ENCODE data around the gene VIL1. TPM values are rescaled to one million over a fixed set of nuclear protein-coding genes. Genes with fewer than 3 reads are reported as not detected.

The VIL1 gene
- total RNA-seq, 1 experiment from 2014 or later: not detected

DNA sequence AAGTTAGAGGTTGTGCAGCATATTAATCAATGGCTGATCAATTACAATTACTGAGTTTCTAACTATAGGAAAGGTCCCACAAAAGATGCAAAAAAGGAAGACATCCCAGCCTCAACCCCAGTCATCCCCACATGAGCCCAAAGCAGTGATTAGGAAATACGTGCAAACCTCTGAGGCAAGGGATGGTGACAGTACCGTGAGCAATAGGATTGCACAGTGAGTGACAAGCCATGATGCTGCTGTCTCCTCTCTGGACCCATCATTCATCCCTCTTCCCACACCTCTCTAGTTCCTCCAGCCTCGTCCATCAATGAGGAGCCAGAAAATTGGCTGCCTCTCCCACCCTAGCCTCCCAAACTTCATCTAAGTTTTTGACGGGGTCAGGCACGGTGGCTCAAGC is 40.9 kb upstream of the VIL1 start:
- intact Hi-C loops (cut with micrococcal nuclease; ENCODE audit: unreplicated experiment): no loop called here
- POLR2A ChIA-PET (ENCODE audit: unreplicated experiment): no interaction called here

DNA sequence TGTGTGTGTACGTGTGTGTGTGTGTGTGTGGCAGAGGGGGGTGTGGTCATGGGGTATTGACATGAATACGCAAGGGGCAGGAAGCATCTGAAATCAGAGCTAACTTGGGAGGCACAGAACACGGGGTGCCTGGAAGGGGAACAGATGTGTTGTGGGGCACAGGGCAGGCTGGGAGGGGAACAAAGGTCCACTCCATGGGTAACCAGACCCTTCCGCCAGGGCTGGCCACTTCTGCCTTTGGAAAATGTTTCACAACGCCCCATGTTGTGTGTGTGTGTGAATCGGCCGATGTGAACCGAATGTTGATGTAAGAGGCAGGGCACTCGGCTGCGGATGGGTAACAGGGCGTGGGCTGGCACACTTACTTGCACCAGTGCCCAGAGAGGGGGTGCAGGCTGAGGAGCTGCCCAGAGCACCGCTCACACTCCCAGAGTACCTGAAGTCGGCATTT is 37.0 kb upstream of the VIL1 start, which contains the start of gene SLC11A1:
TSS of gene SLC11A1 (plus strand) at position 358 of the 451 bp plus-strand sequence. CDS start 96 bp downstream, outside the sequence.
- H3K4me2 ChIP-seq: no peak within 1 kb of the TSS
- CTCF ChIA-PET: no interaction called here
- no TSS peak for BruUV-seq (replicated peaks)

More for the DNA sequence above, 40.9 kb upstream of the VIL1 start:
- no peak overlapping the region for H3K4me3 ChIP-seq
- CTCF ChIA-PET: interaction anchor here (0.5 to 1.6 kb wide), 2 partner anchors 105 to 180 kb away, joined by 3 to 4 read pairs; no protein-coding TSS in a partner anchor
- DNase-seq: no peak
- BruUV-seq (replicated peaks): no TSS peak
- TF ChIP-seq, protein P1, sequence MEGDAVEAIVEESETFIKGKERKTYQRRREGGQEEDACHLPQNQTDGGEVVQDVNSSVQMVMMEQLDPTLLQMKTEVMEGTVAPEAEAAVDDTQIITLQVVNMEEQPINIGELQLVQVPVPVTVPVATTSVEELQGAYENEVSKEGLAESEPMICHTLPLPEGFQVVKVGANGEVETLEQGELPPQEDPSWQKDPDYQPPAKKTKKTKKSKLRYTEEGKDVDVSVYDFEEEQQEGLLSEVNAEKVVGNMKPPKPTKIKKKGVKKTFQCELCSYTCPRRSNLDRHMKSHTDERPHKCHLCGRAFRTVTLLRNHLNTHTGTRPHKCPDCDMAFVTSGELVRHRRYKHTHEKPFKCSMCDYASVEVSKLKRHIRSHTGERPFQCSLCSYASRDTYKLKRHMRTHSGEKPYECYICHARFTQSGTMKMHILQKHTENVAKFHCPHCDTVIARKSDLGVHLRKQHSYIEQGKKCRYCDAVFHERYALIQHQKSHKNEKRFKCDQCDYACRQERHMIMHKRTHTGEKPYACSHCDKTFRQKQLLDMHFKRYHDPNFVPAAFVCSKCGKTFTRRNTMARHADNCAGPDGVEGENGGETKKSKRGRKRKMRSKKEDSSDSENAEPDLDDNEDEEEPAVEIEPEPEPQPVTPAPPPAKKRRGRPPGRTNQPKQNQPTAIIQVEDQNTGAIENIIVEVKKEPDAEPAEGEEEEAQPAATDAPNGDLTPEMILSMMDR (conservative IDR thresholded peaks at IDR 0.05): no peak
- no peak for TF ChIP-seq EZH2 (IDR thresholded peaks at IDR 0.05; ENCODE audit: low read depth)
- H3K4me2 ChIP-seq: no peak overlapping the region
- H3F3A ChIP-seq (ENCODE audit: insufficient read depth, low read depth): no peaks in the 10 kb centered on the region
- H3K27ac ChIP-seq: no peak overlapping the region
- no peaks in the 10 kb centered on the region for H4K20me1 ChIP-seq (ENCODE audit: insufficient read depth)
- H3K27me3 ChIP-seq (ENCODE audit: insufficient read depth, low read depth): no peaks in the 10 kb centered on the region
- no peak overlapping the region for H2AFZ ChIP-seq
- no peaks in the 10 kb centered on the region for H3K79me2 ChIP-seq (ENCODE audit: low read depth)
- no peaks in the 10 kb centered on the region for H3K4me1 ChIP-seq (replicated peaks; ENCODE audit: insufficient read depth)
- H3K36me3 ChIP-seq (ENCODE audit: low read depth): no peaks in the 10 kb centered on the region
- H3K9me2 ChIP-seq (ENCODE audit: insufficient read depth): no peaks in the 10 kb centered on the region
- no peaks in the 10 kb centered on the region for H3K9me3 ChIP-seq (ENCODE audit: insufficient read depth, low read depth)

DNA sequence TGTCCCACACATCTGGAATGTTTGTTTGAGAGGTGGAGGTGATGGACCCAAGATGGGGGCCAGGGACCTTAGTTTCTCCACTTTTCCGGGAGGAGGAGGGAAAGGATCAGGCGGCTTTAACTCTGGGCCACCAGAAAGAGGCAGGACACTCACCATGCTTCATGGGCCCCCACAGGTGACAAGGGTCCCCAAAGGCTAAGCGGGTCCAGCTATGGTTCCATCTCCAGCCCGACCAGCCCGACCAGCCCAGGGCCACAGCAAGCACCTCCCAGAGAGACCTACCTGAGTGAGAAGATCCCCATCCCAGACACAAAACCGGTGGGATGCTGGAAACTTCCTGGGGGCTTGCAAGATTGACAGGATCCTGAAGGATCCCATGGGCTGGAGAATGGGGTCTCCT is 36.1 kb upstream of the VIL1 start:
- Histone ChIP-seq H3K9me3 (ENCODE audit: insufficient read depth, low read depth) (no peaks in the 10 kb centered on the region), H3K4me1 (replicated peaks; ENCODE audit: insufficient read depth) (no peaks in the 10 kb centered on the region), H3K27me3 (ENCODE audit: insufficient read depth, low read depth) (no peaks in the 10 kb centered on the region), H3K9me2 (ENCODE audit: insufficient read depth) (no peaks in the 10 kb centered on the region), H3K4me3 (no peak overlapping the region), H3K79me2 (ENCODE audit: low read depth) (no peaks in the 10 kb centered on the region), H3F3A (ENCODE audit: insufficient read depth, low read depth) (no peaks in the 10 kb centered on the region), H2AFZ (no peak overlapping the region), H3K36me3 (ENCODE audit: low read depth) (no peaks in the 10 kb centered on the region), H3K4me2 (no peak overlapping the region), H3K27ac (no peak overlapping the region), H4K20me1 (ENCODE audit: insufficient read depth) (no peaks in the 10 kb centered on the region)
- no TSS peak for BruUV-seq (replicated peaks)
- POLR2A ChIA-PET (ENCODE audit: unreplicated experiment): no interaction called here
- no peak for DNase-seq
- TF ChIP-seq, protein P1 (conservative IDR thresholded peaks at IDR 0.05): no peak
- no peak for TF ChIP-seq EZH2 (IDR thresholded peaks at IDR 0.05; ENCODE audit: low read depth)
- intact Hi-C loops (cut with micrococcal nuclease; ENCODE audit: unreplicated experiment): no loop called here
- CTCF ChIA-PET: interaction anchor here (0.5 kb wide), 1 partner anchor 348 kb away, joined by 7 read pairs; no protein-coding TSS in a partner anchor

More for the DNA sequence above, 37.0 kb upstream of the VIL1 start, which contains the start of gene SLC11A1:
- TF ChIP-seq EZH2 (IDR thresholded peaks at IDR 0.05; ENCODE audit: low read depth): no peak
- TF ChIP-seq, protein P1 (conservative IDR thresholded peaks at IDR 0.05): no peak
- no peaks in the 10 kb centered on the region for H3K79me2 ChIP-seq (ENCODE audit: low read depth)
- no peak within 1 kb of the TSS for H3K4me3 ChIP-seq
- DNase-seq: no peak
- H3F3A ChIP-seq (ENCODE audit: insufficient read depth, low read depth): no peaks in the 10 kb centered on the region
- no peaks in the 10 kb centered on the region for H3K4me1 ChIP-seq (replicated peaks; ENCODE audit: insufficient read depth)
- no peaks in the 10 kb centered on the region for H3K9me2 ChIP-seq (ENCODE audit: insufficient read depth)
- intact Hi-C loops (cut with micrococcal nuclease; ENCODE audit: unreplicated experiment): no loop called here
- POLR2A ChIA-PET (ENCODE audit: unreplicated experiment): no interaction called here
- no peak within 1 kb of the TSS for H3K27ac ChIP-seq
- no peaks in the 10 kb centered on the region for H4K20me1 ChIP-seq (ENCODE audit: insufficient read depth)
- no peaks in the 10 kb centered on the region for H3K27me3 ChIP-seq (ENCODE audit: insufficient read depth, low read depth)
- no peak within 1 kb of the TSS for H2AFZ ChIP-seq
- H3K9me3 ChIP-seq (ENCODE audit: insufficient read depth, low read depth): no peaks in the 10 kb centered on the region
- no peaks in the 10 kb centered on the region for H3K36me3 ChIP-seq (ENCODE audit: low read depth)
